ENCODE results near the gene FCGR2B. TPM values are rescaled to one million over a fixed set of nuclear protein-coding genes. Genes with fewer than 3 reads are reported as not detected.
"Not testable (repeated sequence)": the region's sequence is repeated elsewhere in the genome, so short reads cannot be mapped to it uniquely, and the experiment has no call there.

Gene FCGR2B
- total and polyA plus RNA-seq, 2 of the 13 experiments (the other 11 are each of a cell fraction or from before 2014, with no cell fraction given) = not detected

DNA sequence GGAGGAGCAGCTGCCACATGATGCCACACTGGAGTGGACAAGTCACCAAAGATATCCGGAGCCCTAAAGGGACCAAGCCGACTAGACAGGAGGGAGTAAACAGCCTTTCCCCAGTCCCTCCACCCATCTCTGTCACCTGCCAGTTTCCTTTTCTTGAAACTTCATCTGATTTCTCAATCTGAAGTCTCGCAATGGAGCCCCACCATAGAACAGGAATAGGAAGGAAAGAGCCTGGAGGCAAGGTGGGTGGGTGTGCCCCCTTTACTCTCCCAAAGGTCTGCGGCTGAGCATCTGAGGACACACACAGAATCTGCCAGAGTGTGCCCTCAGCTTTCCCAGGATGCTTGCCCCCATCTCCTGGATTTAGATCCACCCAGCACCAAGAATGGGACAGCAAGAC lies 31.9 kb upstream of the FCGR2B start, which contains the start of gene FCGR3B (continued):
- TF ChIP-seq, protein P1, sequence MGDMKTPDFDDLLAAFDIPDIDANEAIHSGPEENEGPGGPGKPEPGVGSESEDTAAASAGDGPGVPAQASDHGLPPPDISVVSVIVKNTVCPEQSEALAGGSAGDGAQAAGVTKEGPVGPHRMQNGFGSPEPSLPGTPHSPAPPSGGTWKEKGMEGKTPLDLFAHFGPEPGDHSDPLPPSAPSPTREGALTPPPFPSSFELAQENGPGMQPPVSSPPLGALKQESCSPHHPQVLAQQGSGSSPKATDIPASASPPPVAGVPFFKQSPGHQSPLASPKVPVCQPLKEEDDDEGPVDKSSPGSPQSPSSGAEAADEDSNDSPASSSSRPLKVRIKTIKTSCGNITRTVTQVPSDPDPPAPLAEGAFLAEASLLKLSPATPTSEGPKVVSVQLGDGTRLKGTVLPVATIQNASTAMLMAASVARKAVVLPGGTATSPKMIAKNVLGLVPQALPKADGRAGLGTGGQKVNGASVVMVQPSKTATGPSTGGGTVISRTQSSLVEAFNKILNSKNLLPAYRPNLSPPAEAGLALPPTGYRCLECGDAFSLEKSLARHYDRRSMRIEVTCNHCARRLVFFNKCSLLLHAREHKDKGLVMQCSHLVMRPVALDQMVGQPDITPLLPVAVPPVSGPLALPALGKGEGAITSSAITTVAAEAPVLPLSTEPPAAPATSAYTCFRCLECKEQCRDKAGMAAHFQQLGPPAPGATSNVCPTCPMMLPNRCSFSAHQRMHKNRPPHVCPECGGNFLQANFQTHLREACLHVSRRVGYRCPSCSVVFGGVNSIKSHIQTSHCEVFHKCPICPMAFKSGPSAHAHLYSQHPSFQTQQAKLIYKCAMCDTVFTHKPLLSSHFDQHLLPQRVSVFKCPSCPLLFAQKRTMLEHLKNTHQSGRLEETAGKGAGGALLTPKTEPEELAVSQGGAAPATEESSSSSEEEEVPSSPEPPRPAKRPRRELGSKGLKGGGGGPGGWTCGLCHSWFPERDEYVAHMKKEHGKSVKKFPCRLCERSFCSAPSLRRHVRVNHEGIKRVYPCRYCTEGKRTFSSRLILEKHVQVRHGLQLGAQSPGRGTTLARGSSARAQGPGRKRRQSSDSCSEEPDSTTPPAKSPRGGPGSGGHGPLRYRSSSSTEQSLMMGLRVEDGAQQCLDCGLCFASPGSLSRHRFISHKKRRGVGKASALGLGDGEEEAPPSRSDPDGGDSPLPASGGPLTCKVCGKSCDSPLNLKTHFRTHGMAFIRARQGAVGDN (CRISPR knock-in tag; IDR thresholded peaks at IDR 0.05) = no peak
- TF ChIP-seq, protein P2, sequence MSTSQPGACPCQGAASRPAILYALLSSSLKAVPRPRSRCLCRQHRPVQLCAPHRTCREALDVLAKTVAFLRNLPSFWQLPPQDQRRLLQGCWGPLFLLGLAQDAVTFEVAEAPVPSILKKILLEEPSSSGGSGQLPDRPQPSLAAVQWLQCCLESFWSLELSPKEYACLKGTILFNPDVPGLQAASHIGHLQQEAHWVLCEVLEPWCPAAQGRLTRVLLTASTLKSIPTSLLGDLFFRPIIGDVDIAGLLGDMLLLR (CRISPR knock-in tag; IDR thresholded peaks at IDR 0.05) = no peak
- TF ChIP-seq SAFB2 (CRISPR knock-in tag; IDR thresholded peaks at IDR 0.05; ENCODE audit: borderline replicate concordance, low read depth) = no peak

DNA sequence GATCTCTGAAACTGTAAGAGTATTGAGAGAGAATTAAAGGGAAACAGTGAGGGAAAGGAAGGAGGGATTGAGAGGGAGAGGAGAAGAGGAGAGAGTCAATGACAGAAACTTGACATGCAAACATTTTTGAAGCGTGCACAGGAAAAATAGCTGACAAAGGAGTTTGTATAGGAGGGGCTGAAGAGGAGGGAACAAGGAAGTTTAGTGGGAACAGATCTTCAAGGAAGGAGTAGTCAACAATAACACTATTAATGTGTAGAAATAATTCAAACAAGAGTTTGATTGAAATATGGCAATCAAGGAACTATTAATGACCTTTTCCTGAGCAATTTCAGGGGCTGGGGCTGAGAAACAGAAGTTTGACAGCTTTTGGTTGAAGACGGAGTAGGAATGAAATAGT lies 27.9 kb upstream of the FCGR2B start:
- POLR2A ChIA-PET; H3K36me3 ChIP-seq (replicated peaks in 1 of 2; ENCODE audit: control insufficient read depth in 1 of 2, insufficient read depth in 2 of 2, low read length in 2 of 2); H3K4me1 ChIP-seq (ENCODE audit: insufficient read depth, low read length); CTCF ChIA-PET (ENCODE audit: low intra/inter-chr PET ratio, low total read pairs); BruUV-seq (replicated peaks); H3K9me3 ChIP-seq (ENCODE audit: low read length); H3K4me2 ChIP-seq (ENCODE audit: low read depth, low read length); H3K27ac ChIP-seq (ENCODE audit: extremely low read length, insufficient read depth, low read length); ATAC-seq; in situ Hi-C loops (cut with HindIII; ENCODE audit: extremely low pct_ligation_motif_present, low pct_unique_long_range_greater_than_20kb); H3K27me3 ChIP-seq (ENCODE audit: control insufficient read depth in 1 of 2, insufficient read depth in 2 of 2, low read length in 2 of 2); H4K20me1 ChIP-seq (ENCODE audit: insufficient read depth, low read length); H3K79me2 ChIP-seq (ENCODE audit: insufficient read depth, low read length); H2AFZ ChIP-seq (ENCODE audit: low read length); intact Hi-C loops (cut with micrococcal nuclease; ENCODE audit: unreplicated experiment); H3K4me3 ChIP-seq (replicated peaks in 1 of 3; ENCODE audit: insufficient read depth in 1 of 3, low read depth in 2 of 3, low read length in 3 of 3); DNase-seq (ENCODE audit: low spot score); H3K9ac ChIP-seq (ENCODE audit: insufficient read depth, low read depth, low read length); FAIRE-seq: not testable (repeated sequence)
- WGBS (ENCODE audit: low lambda C conversion rate) = 19% methylated on average over 2 of the region's 2 CpGs

DNA sequence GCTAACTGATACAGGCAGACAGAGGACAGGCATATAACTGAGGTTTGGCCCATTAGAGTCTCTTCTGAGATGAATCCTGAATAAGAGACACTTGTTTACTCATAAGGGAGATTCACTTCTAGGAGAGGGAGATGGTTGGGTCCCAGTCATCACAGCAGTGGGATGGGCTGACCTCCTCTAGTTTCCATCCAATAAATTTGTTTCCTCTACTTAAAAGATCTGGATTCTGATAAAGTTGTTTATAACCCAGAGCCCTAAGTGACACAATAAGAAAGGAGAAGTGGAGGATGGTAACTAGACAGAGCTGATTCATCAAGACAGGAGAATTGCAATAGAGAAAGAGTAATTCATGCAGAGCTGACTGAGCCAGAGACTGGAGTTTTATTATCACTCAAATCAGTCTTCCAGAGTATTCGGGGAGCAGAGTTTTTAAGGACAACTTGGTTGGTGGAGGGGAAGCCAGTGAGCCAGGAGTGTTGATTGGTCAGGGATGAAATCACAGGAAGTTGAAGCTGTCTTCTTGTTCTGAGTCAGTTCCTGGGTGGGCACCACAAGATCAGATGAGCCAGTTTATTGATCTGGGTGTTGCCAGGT lies 26.7 kb upstream of the FCGR2B start:
- H3K4me1 ChIP-seq (ENCODE audit: insufficient read depth, low read length); H3K9ac ChIP-seq (ENCODE audit: insufficient read depth, low read depth, low read length); H3K36me3 ChIP-seq (replicated peaks in 1 of 2; ENCODE audit: control insufficient read depth in 1 of 2, insufficient read depth in 2 of 2, low read length in 2 of 2); H3K27ac ChIP-seq (ENCODE audit: extremely low read length, insufficient read depth, low read length); intact Hi-C loops (cut with micrococcal nuclease; ENCODE audit: unreplicated experiment); DNase-seq (ENCODE audit: low spot score); H4K20me1 ChIP-seq (ENCODE audit: insufficient read depth, low read length); H3K4me3 ChIP-seq (replicated peaks in 1 of 3; ENCODE audit: insufficient read depth in 1 of 3, low read depth in 2 of 3, low read length in 3 of 3); H3K27me3 ChIP-seq (ENCODE audit: control insufficient read depth in 1 of 2, insufficient read depth in 2 of 2, low read length in 2 of 2); POLR2A ChIA-PET; ATAC-seq; H2AFZ ChIP-seq (ENCODE audit: low read length); BruUV-seq (replicated peaks); CTCF ChIA-PET (ENCODE audit: low intra/inter-chr PET ratio, low total read pairs); H3K79me2 ChIP-seq (ENCODE audit: insufficient read depth, low read length); in situ Hi-C loops (cut with HindIII; ENCODE audit: extremely low pct_ligation_motif_present, low pct_unique_long_range_greater_than_20kb); H3K4me2 ChIP-seq (ENCODE audit: low read depth, low read length); FAIRE-seq; H3K9me3 ChIP-seq (ENCODE audit: low read length): not testable (repeated sequence)
- no CpG with 5 or more reads among the region's 1 CpG for whole genome bisulfite sequencing (ENCODE audit: low lambda C conversion rate)

DNA sequence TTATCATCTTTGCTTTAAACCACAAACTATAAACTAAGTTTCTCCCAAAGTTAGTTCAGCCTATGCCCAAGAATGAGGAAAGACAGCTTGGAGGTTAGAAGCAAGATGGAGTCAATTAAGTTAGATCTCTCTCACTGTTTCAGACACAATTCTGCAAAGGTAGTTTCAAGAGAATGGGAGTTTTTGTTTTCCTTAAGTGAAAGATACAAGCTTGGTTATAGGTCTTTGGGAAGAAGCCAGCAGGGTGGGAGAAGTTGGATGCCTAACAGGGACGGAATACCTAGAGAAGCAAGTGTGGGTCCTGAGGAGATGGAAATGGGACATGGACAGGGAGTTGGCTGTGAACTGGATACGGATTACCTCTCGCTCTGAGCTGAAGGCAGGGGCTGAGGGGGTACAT lies 26.0 kb upstream of the FCGR2B start:
- BruUV-seq (replicated peaks); H2AFZ ChIP-seq (ENCODE audit: low read length); POLR2A ChIA-PET; H3K9me3 ChIP-seq (ENCODE audit: low read length); H3K27me3 ChIP-seq (ENCODE audit: control insufficient read depth in 1 of 2, insufficient read depth in 2 of 2, low read length in 2 of 2); H3K4me1 ChIP-seq (ENCODE audit: insufficient read depth, low read length); in situ Hi-C loops (cut with HindIII; ENCODE audit: extremely low pct_ligation_motif_present, low pct_unique_long_range_greater_than_20kb); H3K4me2 ChIP-seq (ENCODE audit: low read depth, low read length); H3K79me2 ChIP-seq (ENCODE audit: insufficient read depth, low read length); H3K4me3 ChIP-seq (replicated peaks in 1 of 3; ENCODE audit: insufficient read depth in 1 of 3, low read depth in 2 of 3, low read length in 3 of 3); intact Hi-C loops (cut with micrococcal nuclease; ENCODE audit: unreplicated experiment); DNase-seq (ENCODE audit: low spot score); H3K27ac ChIP-seq (ENCODE audit: extremely low read length, insufficient read depth, low read length); FAIRE-seq; ATAC-seq; CTCF ChIA-PET (ENCODE audit: low intra/inter-chr PET ratio, low total read pairs); H3K9ac ChIP-seq (ENCODE audit: insufficient read depth, low read depth, low read length); H3K36me3 ChIP-seq (replicated peaks in 1 of 2; ENCODE audit: control insufficient read depth in 1 of 2, insufficient read depth in 2 of 2, low read length in 2 of 2); H4K20me1 ChIP-seq (ENCODE audit: insufficient read depth, low read length): not testable (repeated sequence)
- WGBS (ENCODE audit: low lambda C conversion rate) = 20% methylated on average over 3 of the region's 3 CpGs
